HG03196 (cell line): ENCODE data around the gene DPT.
"Not testable (repeated sequence)": the region's sequence is repeated elsewhere in the genome, so short reads cannot be mapped to it uniquely, and the experiment has no call there.

Experiments used
- ATAC-seq: cut with Tn5 transposase; IDR thresholded peaks from one replicate; pipeline ENCODE4 v1.9.1; 2021; ENCODE audit not compliant: unreplicated experiment

The DPT gene

DNA sequence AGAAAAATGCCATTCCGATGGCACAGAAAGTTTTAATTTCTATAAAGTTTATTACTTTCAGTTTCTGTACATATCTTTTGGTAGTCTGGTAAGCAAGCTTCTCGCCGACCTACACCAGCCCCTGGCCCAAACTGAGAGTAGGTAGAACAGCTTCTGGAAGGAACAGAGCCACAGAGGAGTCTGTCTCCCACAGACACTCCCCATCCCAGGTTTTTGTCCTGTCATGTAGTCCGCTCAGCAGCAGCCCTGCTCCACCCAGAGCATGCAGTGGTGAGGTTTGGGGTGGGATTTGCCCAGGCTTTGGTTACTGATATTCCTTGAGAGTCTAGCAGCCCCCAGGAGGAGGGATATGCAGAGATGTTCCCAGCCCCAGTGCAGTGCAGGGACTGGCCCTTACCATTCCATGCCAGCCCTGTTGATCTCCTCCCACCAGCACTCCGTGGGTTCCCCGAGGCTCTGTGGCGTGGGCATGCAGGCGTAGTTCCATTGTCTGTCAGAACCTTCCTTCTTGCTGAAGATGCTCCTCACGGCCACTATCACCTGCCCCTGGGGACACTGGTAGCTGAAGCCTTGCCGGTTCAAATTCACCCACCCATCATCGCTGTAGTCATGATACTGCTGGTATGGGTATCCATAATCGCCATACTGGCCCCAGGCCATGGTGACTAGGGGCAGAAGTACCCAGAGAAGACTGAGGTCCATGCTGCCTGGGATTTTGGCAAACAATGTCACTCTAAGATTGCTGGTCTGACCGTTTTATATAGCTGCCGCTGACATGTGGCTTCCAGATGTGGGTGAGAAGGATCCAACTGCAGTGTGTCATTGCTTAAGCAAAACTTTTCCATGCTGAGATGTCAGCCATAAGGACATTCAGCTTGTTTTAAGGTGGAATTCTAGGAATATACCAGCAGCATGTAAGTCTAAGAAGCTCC, at the start of gene DPT:
TSS of gene DPT (minus strand) at position 734 of the 932 bp plus-strand sequence. CDS start at position 702, 32 bp downstream.
- ATAC-seq: no peak

DNA sequence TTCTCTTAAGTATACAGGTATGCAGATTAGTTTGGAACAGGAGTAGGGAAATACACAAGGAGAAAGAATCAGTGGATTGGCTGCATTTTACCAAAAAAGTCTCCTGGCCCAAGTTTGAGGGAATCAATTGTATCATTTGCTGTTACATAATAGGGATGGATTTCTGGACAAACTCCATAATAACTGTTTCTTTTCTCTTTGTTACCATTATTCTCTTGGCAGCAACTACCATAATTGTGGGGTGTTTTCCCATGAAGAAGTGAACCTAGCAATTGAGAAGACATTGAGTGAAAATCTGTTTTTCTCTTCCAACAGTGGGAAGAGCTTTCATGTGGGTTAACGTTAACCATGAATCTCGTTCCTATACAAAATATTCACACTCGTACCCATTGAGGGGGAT, 46.4 kb upstream of the DPT start:
- no peak for ATAC-seq

DNA sequence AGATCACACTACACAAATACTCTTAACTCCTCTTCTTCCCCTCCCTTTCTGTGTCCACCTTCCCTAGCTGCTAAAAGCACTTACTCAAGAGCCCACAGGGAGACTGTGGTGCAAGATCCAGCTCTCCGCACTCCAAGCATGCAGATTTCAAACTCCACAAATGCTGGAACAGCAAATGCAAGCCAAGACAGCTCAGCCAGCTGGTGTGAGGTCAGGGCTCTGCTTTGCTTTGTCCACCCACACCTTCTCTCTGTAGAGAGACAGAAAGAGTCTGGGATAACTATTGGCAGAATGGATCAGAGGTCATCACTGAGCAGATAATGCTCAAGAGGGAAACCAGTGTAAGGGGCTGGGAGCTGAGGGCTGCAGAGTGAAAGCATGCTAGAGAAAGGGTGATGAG, 45.2 kb upstream of the DPT start:
- ATAC-seq: no peak

DNA sequence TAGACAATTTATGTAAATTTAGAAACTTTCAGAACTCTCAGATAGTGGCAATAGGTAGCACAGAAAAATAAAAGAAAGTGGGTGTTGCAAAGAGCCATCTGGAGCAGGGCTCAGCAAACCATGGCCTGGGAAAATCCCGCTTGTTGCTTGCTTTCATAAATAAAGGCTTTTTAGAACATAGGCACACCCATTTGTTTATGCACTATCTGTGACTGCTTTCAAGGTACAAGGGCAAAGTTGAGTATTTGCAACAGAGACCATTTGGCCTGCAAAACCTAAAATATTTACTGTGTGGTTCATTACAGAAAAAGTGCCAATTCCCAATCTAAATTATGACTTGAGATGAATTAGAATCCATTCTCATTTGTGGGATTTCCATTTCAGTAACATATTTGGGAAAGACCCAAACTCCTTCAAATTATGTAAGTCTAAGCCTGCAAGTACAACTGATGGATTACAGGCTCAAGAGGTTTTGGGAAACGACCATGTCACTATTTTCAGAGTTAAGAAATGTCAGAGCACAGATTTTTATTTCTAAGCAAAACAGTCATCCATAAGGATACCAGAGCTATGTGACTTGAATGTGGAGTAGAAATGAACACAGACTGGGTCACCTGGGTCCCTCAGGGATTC, 43.5 kb upstream of the DPT start:
- no peak for ATAC-seq

DNA sequence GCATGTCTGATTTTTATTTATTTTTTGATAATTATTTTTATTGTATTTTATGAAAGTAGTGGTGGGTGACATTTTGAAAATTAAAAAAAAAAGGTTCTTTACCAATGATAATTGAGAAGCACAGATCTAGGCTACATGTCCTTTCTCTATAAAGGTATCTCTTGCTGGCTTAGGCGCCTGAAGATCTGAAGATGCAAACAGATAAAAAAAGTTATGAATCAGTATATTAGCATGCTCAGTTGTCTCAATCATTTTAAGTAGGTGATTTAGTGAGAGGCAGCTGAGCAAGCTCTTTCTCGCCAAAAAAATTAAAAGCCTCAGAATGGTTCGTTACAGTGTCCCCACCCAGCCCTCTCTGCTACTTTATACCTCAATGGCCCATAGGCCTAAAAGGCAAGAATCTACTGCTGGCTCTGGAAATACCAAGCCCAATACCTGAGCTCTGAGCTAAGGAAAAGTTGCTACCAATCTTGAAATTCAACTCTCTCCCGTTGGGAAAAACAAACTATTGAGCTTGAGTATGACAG, 42.2 kb upstream of the DPT start:
- no peak for ATAC-seq

DNA sequence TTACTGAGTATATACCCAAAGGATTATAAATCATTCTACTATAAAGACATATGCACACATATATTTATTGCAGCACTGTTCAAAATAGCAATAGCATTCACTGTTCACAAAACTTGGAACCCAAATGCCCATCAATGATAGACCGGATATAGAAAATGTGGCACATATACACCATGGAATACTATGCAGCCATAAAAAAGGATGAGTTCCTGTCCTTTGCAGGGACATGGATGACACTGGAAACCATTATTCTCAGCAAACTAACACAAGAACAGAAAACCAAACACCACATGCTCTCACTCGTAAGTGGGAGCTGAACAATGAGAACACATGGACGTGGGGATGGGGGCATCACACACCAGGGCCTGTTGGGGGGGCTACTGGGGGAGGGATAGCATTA, 40.9 kb upstream of the DPT start:
- not testable (repeated sequence) for ATAC-seq

DNA sequence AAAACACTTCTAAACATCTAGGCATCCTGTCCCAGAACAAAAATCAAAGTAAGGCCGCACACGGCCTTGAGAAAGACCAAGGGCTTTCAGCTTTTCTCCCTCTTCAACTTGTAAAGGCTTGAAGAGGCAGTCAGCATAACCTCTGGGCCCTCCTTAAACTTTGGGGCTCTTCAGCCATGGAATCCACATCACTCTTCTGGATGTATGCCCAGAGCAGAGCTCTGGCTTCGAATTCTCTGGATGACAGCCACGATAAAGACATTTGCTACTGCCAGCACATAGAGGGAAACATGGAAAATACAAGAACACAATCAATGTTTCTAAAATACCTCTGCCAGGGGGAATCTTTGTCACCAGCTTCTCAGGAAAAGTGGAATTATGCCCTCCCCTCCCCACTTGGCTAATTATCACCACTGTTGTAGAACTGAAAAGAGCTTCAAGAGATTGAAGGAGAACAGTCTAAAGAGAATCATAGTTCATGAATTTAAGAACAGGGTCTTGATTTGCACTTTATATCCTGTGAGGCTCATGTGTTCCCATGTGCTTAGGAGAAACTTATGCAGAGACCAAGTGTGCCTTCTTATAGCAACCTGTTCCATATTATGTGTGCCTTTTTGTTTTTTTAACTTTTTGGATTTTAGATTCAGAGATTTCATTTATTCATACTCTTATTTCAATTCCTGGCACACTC, 39.0 kb upstream of the DPT start:
- no peak for ATAC-seq

DNA sequence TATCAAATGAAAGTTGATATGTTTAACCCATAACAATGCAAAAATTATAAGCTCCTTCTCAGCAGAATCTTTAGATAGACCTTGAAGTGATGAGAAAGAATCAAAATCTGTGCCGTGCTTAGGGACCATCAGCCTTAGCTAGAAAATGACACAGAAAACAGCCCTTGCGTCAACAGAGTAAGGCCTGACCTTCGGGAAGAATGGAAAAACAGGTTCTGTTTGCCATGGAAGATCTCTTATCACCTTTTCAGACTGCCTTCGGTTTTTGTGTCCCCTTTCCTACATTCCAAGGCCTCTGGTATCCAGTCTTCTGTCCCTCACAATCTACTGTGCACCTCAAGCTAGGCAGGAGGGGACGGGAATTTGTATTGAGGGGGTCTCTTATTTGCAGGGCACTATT, 37.6 kb upstream of the DPT start:
- no peak for ATAC-seq

DNA sequence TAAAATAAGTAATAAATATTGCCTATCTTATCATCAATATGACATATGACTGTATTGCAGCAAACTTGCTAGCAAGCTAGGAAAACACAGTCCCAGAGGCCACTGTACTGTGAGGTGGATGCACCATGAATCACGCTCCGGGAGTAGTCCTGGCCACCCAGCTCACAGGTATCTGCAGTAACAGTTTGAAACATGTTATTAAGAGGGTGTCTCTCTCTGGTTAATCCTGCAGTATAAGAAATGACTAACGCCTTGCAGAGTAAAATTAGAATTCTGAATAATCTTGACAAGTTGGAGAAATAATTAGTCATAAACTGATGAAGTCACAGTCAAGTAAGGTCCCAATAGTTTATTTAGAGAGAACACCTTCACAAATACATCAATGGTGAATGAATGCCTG, 34.0 kb upstream of the DPT start:
- ATAC-seq: no peak

DNA sequence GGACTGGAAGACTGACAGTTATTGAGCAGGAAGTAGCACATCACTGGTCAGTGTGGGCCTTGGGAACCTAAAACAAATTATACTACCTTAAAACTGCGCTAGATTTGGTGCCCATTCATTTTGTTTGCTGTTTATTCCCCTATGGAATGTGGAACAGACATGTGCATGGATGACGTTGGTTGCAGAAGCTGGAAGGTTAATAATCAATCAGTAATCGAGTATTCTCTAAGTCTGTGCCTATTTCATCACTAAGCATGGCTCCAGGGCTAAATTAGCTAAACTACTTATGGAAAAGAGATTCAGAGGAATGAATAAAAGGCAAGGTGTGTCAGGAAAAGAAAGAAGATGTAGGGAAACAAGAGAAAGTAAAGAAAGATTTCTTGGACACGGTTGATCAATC, 33.5 kb upstream of the DPT start:
- no peak for ATAC-seq

DNA sequence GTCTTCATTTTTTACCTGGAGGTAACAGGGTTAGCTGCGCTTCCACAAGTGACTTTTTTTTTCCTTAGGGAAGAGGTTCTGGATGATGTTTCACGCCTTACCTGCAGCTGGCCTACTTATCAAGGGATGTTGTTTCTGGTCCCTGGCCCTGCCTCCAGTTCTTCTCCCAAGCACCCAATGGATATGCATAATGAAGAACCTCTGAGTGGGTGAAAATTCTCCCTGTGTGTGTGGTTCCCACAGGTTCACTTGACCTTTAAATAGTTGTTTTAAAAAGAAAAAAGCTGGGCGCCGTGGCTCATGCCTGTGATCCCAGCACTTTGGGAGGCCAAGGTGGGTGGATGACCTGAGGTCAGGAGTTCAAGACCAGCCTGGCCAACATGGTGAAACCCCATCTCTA, 31.8 kb upstream of the DPT start:
- no peak for ATAC-seq

DNA sequence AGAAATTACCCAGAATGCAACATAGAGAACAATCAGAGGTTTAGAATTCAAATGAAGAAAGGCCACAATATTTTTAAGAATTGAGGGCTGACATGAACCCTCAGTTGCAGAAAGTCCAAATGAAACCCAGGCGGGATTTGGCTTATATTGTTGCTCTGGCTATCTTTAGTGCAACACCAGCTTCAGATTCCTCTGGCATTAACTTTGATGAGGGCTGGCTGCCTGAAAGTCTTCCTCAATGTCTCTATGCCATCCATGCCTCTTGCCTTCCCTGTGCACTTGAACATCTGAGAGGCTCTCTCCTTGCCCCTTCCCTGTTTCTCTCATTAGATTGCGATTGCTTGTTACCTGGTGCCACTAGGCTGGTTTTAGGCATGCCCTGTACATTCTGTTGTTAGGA, 31.2 kb upstream of the DPT start:
- ATAC-seq: no peak

DNA sequence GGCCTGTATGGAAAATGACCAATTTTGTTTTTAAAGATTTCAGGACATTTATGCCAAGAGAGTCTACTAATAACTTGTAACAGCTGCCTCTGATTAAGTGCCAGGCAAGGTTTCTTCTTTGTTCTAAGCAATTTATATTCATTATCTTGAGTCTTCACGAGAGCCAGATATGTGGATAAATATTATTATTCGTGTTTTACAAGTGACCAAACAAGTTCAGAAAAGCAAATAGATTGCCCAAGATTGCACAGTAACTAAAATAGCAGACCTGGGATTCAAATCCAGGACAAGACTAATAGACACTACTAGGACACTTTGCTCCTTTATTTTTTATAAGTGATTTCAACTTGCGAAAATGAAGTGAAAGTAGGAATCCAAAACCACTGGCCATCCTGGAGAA, 30.1 kb upstream of the DPT start:
- ATAC-seq: no peak

DNA sequence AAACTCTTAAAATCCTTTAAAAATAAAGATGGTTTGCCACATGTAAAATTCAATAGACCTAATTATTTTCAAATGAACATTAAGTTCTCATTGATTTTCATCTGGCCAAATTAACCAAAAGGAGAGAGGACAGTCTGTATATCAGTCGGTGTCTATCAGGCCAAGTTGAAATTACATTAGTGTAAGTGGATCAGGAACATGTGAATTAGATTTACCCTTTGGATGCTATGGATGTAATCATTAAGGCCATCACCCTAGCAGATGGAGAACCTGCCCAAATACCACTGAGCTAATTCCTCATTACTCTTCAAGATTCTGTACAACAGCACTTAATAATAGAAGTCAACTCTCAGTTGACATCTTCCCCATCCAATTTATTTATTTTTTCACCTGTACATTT, 29.5 kb upstream of the DPT start:
- ATAC-seq: no peak

DNA sequence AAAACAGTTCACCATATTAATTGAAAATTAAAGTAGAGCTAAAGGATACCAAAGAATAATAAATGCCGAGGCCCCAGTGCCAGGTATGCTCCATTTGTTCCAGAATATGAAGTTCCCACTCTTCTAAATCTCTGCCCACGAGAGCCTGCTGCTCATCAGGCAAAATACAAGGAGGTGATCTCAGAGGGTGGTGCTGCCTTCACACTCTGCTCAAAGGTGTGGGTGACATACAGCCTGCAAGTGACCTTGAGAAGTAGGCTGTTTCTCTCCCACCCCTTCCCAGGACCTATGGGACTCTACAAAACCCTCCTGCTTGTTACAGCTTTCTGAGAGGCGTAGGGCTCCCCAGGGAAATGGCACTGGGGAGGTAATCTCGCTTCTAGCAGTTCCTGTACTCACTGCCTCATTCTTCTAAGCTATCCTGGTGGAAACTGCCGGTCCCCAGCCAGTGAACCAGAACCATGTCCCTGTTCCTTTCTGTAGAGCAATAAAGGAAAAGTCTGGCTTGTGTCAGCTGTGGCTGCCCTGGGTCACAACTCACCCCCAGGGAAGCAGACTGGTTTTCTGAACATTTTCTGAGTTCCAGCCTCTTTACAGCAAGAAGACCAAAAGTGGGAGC, 26.9 kb upstream of the DPT start:
- no peak for ATAC-seq

DNA sequence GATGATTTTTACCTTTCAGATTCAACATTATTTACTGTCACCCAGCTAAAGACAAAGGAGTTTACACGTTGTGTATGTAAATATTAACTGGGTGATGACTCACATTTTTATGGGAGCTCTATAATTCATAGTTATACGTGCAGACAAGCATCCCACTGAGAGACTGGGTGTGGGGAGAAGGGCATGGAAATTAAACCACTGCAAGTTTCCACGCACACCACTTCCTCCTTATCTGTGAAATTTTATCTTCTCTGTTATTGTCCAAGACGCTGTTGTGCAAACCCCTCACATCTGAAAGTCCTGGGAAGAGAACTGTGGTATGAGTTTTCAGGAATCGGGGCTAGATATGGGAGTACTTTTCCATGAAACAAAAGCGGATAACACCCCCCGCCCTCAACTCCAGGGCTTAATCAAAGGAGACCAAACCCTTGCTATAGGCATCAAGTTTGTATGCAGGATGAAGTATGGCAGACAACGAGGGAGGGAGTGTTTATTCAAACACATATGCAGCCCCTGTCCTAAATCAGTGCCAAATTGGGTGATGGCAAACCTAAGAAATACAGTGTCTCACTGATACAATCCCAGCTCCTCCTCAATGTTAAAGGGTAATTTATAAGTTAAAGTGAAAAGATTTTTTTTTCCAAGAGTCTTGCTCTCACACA, 23.3 kb upstream of the DPT start:
- ATAC-seq: no peak

DNA sequence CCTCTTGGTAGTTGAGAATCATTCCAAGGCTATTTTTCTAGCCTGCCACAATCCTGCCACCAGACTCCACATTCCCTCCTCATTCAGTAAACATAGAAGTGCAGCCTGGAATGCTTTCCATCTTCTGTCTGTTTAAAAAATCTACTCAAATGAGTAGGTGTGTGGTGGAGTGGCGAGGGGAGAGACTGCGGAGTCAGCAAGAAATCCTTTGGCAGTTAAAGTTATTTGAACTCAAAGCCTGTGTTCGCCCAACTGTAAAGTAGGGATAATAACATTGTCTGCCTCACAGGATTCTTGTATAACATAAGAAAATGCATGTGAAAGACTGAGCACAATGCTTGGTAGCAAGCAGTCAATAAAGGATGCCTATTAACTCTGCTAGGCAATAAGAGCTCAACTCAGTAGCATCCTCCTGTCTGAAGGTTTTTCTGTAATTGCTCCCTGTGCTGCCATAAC, 22.2 kb upstream of the DPT start:
- ATAC-seq: no peak

DNA sequence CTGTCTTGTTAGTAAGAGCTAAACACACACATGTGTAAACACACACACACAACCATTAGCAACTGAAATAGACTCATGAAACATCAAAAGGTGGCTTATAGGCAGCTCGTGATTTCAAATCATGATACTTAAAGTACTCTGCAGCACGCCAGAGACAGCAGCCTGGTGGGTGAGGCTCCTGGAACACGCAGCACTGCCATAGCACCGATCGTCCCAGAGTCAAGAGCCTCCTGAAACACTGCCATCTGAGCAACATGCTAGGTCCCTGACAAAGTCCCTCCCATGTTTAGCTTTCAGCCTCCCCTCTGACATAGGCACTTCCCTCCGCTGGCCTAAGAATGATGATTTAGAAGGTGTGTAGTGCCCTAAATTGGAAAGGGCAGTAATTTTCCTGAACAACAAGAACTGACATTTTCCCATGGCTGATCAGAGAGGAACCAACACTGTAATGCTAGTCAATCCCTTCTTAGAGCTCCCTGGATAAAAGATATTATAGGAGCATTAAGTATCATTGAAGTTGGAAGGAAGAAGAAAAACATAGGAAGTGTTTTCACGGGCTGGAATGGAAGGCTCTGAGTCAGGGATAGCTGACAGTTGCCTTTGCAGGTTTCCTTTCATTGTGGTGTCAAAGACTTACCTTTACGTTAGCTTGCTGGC, 14.1 kb upstream of the DPT start:
- no peak for ATAC-seq

DNA sequence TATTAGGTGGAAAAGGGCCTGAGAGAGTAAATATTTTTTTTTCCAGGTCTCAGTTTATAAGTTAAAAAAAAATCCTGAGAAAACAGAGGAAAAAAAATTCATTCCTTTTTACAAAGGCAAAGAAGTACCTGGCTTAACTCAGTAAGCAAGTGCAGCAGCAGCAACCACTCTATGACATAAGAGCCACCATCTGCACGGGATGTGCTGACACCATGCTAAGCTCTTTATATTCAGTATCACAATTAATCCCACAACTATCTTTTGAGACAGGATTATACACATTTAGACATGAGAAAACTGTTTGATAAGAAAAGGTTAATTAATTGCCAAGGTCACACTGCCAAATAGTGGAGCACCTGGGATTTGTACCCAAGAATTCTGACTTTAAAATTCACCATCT, 13.4 kb upstream of the DPT start:
- ATAC-seq: no peak

DNA sequence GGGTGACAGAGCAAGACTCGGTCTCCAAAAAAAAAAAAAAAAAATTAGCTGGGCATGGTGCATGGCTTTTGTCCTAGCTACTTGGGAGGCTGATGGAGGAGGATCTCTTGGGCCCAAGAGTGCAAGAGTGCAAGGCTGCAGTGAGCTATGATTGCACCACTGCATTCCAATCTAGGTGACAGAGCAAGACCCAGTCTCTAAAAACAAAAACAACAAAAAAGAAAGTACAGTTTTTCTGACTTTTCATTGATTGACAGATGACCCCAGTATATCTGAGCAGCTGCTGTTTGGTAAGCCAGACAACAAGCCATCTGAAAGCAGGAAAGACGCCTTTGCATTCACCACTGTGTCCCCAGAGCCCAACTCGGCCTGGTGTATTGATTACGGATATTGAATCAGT, 10.9 kb upstream of the DPT start:
- no peak for ATAC-seq
